GM23248 (cell line): ENCODE results near the gene MYO5B.

Experiments
- EZH2 ChIP-seq: fragments of 200-600 bp; sonication (generic); IDR thresholded peaks from 2 replicates; pipeline ENCODE4 v1.6.1; 2018; ENCODE audit warnings: antibody characterized with exemption, mild to moderate bottlenecking; ENCODE audit not compliant: insufficient read depth, poor library complexity, severe bottlenecking
- EZH2phosphoT487 ChIP-seq: fragments of 200-600 bp; sonication (generic); IDR thresholded peaks from 2 replicates; pipeline ENCODE4 v1.6.1; 2018; ENCODE audit warnings: antibody characterized with exemption, moderate library complexity, mild to moderate bottlenecking, low read depth; ENCODE audit not compliant: insufficient read depth

DNA sequence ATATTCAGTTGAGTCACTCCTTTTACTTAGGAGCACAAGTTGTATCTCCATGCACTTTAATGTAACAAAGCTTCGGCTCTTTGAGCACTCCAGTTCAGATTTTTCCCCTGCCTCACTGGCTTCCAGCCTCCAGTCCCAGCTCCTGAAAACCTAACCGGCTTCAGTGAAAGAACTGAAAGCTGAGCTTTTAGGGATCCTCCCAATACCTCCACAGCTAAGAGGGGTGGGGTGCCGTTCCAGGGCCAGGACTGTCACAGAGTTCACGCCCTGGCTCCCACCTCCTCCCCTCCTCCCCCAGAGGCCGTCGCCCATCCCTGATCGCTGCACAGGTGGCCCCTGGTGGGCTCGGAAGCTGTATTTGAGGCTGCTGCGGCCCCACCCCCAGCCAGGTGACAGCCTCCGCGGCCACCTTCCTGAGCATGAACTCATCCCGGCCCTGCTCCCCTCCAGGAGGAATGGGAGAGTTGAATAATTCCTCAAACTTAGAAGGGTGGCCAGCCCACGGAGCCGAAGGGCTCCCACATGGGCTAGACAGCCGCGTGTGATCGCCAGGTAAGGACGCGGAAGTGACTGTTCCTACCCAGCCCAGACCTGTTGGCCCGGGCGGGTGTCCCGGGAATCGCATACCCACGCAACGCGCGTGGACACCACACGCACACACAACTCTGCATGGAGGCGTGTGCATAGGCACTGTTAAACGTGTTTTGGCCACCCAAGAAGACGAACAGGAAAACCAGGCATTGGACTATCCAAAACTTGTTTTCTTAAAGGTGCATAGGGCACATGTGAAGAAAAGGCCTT lies 1.8 kb downstream of the MYO5B start:
- TF ChIP-seq EZH2, result no peak
- TF ChIP-seq EZH2phosphoT487, result no peak
